Right atrium auricular region (tissue), 2 donors: Measurements from ENCODE around the gene GRIK4. TPM values are rescaled to one million over a fixed set of nuclear protein-coding genes. Genes with fewer than 3 reads are reported as not detected.
A peak's percentile ranks its signal among the peaks of the same experiment; 100 is the strongest.

ENCODE experiments used
- DNase-seq: peaks from one replicate; pipeline ENCODE4 v3.0.0-alpha.2; 2019; ENCODE audit warnings: low spot score
- H3K27ac ChIP-seq, 2 donors: fragments of 200-600 bp; sonication (generic); 1 replicate in 1 of 2; 2 replicates in 1 of 2; pipeline ENCODE4 v1.5.1; 2016 to 2019
- H3K27me3 ChIP-seq, 2 donors: fragments of 200-600 bp; sonication (generic); one replicate each; pipeline versions ENCODE4 v1.5.1 to v1.6.0; 2017 to 2019
- H3K36me3 ChIP-seq: fragments of 200-600 bp; sonication (generic); one replicate; pipeline ENCODE4 v1.5.1; 2016
- H3K4me1 ChIP-seq, 2 donors: fragments of 200-600 bp; sonication (generic); one replicate each; pipeline versions ENCODE4 v1.5.1 to v1.6.0; 2017 to 2019
- H3K4me3 ChIP-seq, 2 donors: fragments of 200-600 bp; sonication (generic); 1 replicate in 1 of 2; 2 replicates in 1 of 2; pipeline ENCODE4 v1.5.1; 2017 to 2019; ENCODE audit warnings: mild to moderate bottlenecking in 1 of 2, moderate library complexity in 1 of 2
- H3K9me3 ChIP-seq, 2 donors: fragments of 200-600 bp; sonication (generic); one replicate each; pipeline ENCODE4 v1.5.1; 2019
- CTCF ChIP-seq, 2 donors: fragments of 200-600 bp; sonication (generic); IDR thresholded peaks; one replicate each; pipeline ENCODE4 v1.5.1; 2019; ENCODE audit warnings: antibody characterized with exemption in 2 of 2
- total RNA-seq, 2 donors: library from RNA; depleted of rRNA; stranded (reverse); fragments of >200 nt; gene quantifications; one replicate each; pipeline ENCODE4 v1.1.0, GENCODE V29; 2016

GRIK4 gene
- total RNA-seq, 2 donors from 2014 or later, result 0.04 to 0.30 TPM

DNA sequence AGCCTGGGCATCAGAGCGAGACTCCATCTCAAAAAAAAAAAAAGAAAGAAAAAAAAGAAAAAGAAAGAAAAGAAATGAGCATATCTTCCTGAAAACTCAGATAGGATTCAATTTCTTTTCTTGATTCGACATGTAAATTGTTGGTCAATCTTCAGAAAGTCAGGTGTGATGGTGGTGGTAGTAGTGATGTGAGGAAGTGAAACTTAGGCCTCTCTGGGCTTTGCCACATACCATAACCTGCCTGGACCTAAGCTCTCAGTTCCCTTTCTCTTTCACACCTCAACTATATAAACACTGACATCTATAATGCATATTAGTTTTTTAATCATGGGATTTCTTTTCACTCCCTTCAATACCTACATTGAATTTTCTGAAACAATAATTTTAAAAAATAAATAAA is 414.4 kb downstream of the GRIK4 start:
- peaks cover 0 to 6% of the 10 kb centered on the region in 2 donors for H3K4me1 ChIP-seq
- TF ChIP-seq CTCF (IDR thresholded peaks at IDR 0.05), result no peak
- H3K27ac ChIP-seq, result no peak overlapping the region
- no peaks in the 10 kb centered on the region for H3K27me3 ChIP-seq
- H3K9me3 ChIP-seq, result no peaks in the 10 kb centered on the region
- DNase-seq, result no peak
- H3K36me3 ChIP-seq, result no peaks in the 10 kb centered on the region
- H3K4me3 ChIP-seq, result no peak overlapping the region

DNA sequence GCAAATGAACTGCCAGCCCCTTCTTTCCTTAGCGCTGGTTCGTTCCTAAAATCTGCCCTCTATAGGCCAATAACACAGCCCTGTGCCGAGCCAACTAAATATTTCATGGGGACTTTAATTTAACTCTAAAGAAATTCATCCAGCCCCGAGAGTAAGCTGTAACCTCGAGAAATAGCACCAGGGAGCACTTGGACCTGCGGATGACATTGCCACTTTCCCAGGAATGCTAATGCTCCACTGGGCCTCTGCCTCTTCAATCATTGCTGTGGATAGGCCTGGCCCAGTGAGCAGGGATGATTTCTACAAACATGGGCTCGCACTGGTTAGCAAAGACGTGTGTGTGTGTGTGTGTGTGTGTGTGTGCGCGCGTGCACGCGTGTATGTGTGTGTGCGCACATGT is 417.1 kb downstream of the GRIK4 start:
- DNase-seq, result no peak
- no peak overlapping the region for H3K27ac ChIP-seq
- no peaks in the 10 kb centered on the region for H3K27me3 ChIP-seq
- H3K9me3 ChIP-seq, result no peaks in the 10 kb centered on the region
- H3K4me3 ChIP-seq, result no peak overlapping the region
- TF ChIP-seq CTCF (IDR thresholded peaks at IDR 0.05), result no peak
- H3K4me1 ChIP-seq, result peaks cover 0 to 6% of the 10 kb centered on the region in 2 donors
- H3K36me3 ChIP-seq, result no peaks in the 10 kb centered on the region

GRCh38 chr11:120929090-120929489 is 417.5 kb downstream of the GRIK4 start:
- Histone ChIP-seq H3K4me1 (peaks cover 0 to 6% of the 10 kb centered on the region in 2 donors), H3K27ac (peak overlapping the region; percentile 31 to 40), H3K4me3 (no peak overlapping the region), H3K36me3 (no peaks in the 10 kb centered on the region), H3K27me3 (no peaks in the 10 kb centered on the region), H3K9me3 (no peaks in the 10 kb centered on the region)
- DNase-seq, result no peak
- TF ChIP-seq CTCF (IDR thresholded peaks at IDR 0.05), result no peak

GRCh38 chr11:120929664-120930154 is 418.2 kb downstream of the GRIK4 start:
- no peak overlapping the region for H3K4me3 ChIP-seq
- no peak for DNase-seq
- peak overlapping the region; percentile 31 to 40 for H3K27ac ChIP-seq
- H3K4me1 ChIP-seq, result peaks cover 0 to 6% of the 10 kb centered on the region in 2 donors
- no peaks in the 10 kb centered on the region for H3K27me3 ChIP-seq
- H3K36me3 ChIP-seq, result no peaks in the 10 kb centered on the region
- H3K9me3 ChIP-seq, result no peaks in the 10 kb centered on the region
- TF ChIP-seq CTCF (IDR thresholded peaks at IDR 0.05), result peak; percentile 29 to 63

DNA sequence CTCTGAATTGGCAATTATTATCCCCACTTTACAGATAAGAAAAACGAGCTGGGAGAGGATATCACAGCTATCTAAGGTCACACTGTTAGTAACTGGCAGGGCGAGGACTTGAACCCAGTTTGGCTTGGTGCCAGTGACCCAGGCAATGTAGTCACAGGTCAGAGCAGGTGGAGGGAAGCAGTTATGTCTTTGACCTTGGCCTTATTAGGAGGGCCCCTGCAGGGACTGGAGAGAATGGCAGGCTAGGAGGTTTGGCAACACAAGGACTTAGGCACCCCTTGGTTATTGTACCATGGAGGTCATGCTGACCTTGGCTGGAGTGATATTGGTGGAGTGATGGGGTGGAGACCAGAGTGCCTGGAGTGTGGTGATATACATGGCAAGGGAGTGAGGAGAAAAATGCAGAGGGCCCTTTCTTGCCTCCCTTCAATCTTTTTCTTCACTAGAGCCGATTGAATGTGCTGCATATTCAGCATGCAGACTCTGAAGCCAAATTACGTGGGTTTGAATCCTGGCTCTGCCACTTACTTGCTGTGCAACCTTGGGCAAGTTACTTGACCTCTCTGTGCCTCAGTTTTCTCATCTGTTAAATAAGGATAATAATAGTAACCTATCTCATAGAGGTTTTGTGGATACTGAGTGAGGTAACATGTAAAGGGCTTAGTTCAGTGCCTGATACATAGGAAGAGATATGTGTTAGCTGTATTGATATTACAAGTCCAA is 419.7 kb downstream of the GRIK4 start:
- DNase-seq, result no peak
- Histone ChIP-seq H3K4me1 (peaks cover 0 to 6% of the 10 kb centered on the region in 2 donors), H3K9me3 (no peaks in the 10 kb centered on the region), H3K27me3 (no peaks in the 10 kb centered on the region), H3K27ac (no peak overlapping the region), H3K36me3 (no peaks in the 10 kb centered on the region), H3K4me3 (no peak overlapping the region)
- no peak for TF ChIP-seq CTCF (IDR thresholded peaks at IDR 0.05)
